ENCODE measurements around the gene PNKD.
A peak's percentile ranks its signal among the peaks of the same experiment; 100 is the strongest.
"Not testable (repeated sequence)": the region's sequence is repeated elsewhere in the genome, so short reads cannot be mapped to it uniquely, and the experiment has no call there.

Gene PNKD

GRCh38 chr2:218312267-218312756, 42.0 kb downstream of the PNKD start:
- no peak for TF ChIP-seq POLR2A (IDR thresholded peaks at IDR 0.05; ENCODE audit: low read depth, low read length)
- FAIRE-seq: no peak

GRCh38 chr2:218313356-218313755, 43.0 kb downstream of the PNKD start:
- no peak for TF ChIP-seq POLR2AphosphoS5 (IDR thresholded peaks at IDR 0.05; ENCODE audit: low read depth, low read length)
- TF ChIP-seq POLR2A (IDR thresholded peaks at IDR 0.05; ENCODE audit: low read depth, low read length): no peak
- TF ChIP-seq PAX5 (IDR thresholded peaks at IDR 0.05; ENCODE audit: insufficient read depth, low read length, severe bottlenecking): no peak
- TF ChIP-seq POU2F2 (IDR thresholded peaks at IDR 0.05; ENCODE audit: low read depth, low read length): no peak
- no peak for TF ChIP-seq SPI1 (IDR thresholded peaks at IDR 0.05; ENCODE audit: low read depth, low read length)
- TF ChIP-seq TAF1 (IDR thresholded peaks at IDR 0.05; ENCODE audit: low read depth, low read length): no peak
- FAIRE-seq: no peak
- DNase-seq (ENCODE audit: insufficient read length, low spot score): no peak

More at GRCh38 chr2:218312267-218312756, 42.0 kb downstream of the PNKD start:
- no peak for DNase-seq (ENCODE audit: insufficient read length, low spot score)

- not testable (repeated sequence) for FAIRE-seq; DNase-seq (ENCODE audit: insufficient read length, low spot score)
Observed at GRCh38 chr2:218314764-218315163, 44.4 kb downstream of the PNKD start.

GRCh38 chr2:218315397-218315796, 45.1 kb downstream of the PNKD start:
- no peak for TF ChIP-seq POU2F2 (IDR thresholded peaks at IDR 0.05; ENCODE audit: low read depth, low read length)
- TF ChIP-seq PAX5 (IDR thresholded peaks at IDR 0.05; ENCODE audit: insufficient read depth, low read length, severe bottlenecking): no peak
- TF ChIP-seq POLR2AphosphoS5 (IDR thresholded peaks at IDR 0.05; ENCODE audit: low read depth, low read length): no peak
- DNase-seq (ENCODE audit: insufficient read length, low spot score) (no peak), FAIRE-seq (no peak)

GRCh38 chr2:218317303-218317630, 46.9 kb downstream of the PNKD start:
- DNase-seq (ENCODE audit: insufficient read length, low spot score): no peak
- TF ChIP-seq POLR2AphosphoS5 (IDR thresholded peaks at IDR 0.05; ENCODE audit: low read depth, low read length) (no peak), PAX5 (IDR thresholded peaks at IDR 0.05; ENCODE audit: insufficient read depth, low read length, severe bottlenecking) (no peak), POU2F2 (IDR thresholded peaks at IDR 0.05; ENCODE audit: low read depth, low read length) (no peak), SPI1 (IDR thresholded peaks at IDR 0.05; ENCODE audit: low read depth, low read length) (no peak), POLR2A (IDR thresholded peaks at IDR 0.05; ENCODE audit: low read depth, low read length) (no peak), TAF1 (IDR thresholded peaks at IDR 0.05; ENCODE audit: low read depth, low read length) (no peak)
- FAIRE-seq: no peak

GRCh38 chr2:218317835-218318234, 47.5 kb downstream of the PNKD start:
- no peak for FAIRE-seq
- TF ChIP-seq POU2F2 (IDR thresholded peaks at IDR 0.05; ENCODE audit: low read depth, low read length) (no peak), TAF1 (IDR thresholded peaks at IDR 0.05; ENCODE audit: low read depth, low read length) (no peak), POLR2AphosphoS5 (IDR thresholded peaks at IDR 0.05; ENCODE audit: low read depth, low read length) (no peak), PAX5 (IDR thresholded peaks at IDR 0.05; ENCODE audit: insufficient read depth, low read length, severe bottlenecking) (no peak), SPI1 (IDR thresholded peaks at IDR 0.05; ENCODE audit: low read depth, low read length) (no peak)

GRCh38 chr2:218318241-218318640, 47.9 kb downstream of the PNKD start:
- TF ChIP-seq POU2F2 (IDR thresholded peaks at IDR 0.05; ENCODE audit: low read depth, low read length) (no peak), PAX5 (IDR thresholded peaks at IDR 0.05; ENCODE audit: insufficient read depth, low read length, severe bottlenecking) (no peak), POLR2A (IDR thresholded peaks at IDR 0.05; ENCODE audit: low read depth, low read length) (no peak), TAF1 (IDR thresholded peaks at IDR 0.05; ENCODE audit: low read depth, low read length) (no peak), POLR2AphosphoS5 (IDR thresholded peaks at IDR 0.05; ENCODE audit: low read depth, low read length) (no peak), SPI1 (IDR thresholded peaks at IDR 0.05; ENCODE audit: low read depth, low read length) (no peak)
- no peak for DNase-seq (ENCODE audit: insufficient read length, low spot score)
- FAIRE-seq: no peak

More at GRCh38 chr2:218317835-218318234, 47.5 kb downstream of the PNKD start:
- DNase-seq (ENCODE audit: insufficient read length, low spot score): no peak

- FAIRE-seq: no peak
- no peak for DNase-seq (ENCODE audit: insufficient read length, low spot score)
- TF ChIP-seq POLR2AphosphoS5 (IDR thresholded peaks at IDR 0.05; ENCODE audit: low read depth, low read length) (no peak), SPI1 (IDR thresholded peaks at IDR 0.05; ENCODE audit: low read depth, low read length) (0 out of 2 replicates have a peak, but pooled peaks have one; percentile 4)
Observed at GRCh38 chr2:218319813-218320365, 49.6 kb downstream of the PNKD start.

- DNase-seq (ENCODE audit: insufficient read length, low spot score) (no peak), FAIRE-seq (no peak)
- TF ChIP-seq SPI1 (IDR thresholded peaks at IDR 0.05; ENCODE audit: low read depth, low read length) (peak; percentile 93), POLR2A (IDR thresholded peaks at IDR 0.05; ENCODE audit: low read depth, low read length) (no peak), POLR2AphosphoS5 (IDR thresholded peaks at IDR 0.05; ENCODE audit: low read depth, low read length) (no peak), PAX5 (IDR thresholded peaks at IDR 0.05; ENCODE audit: insufficient read depth, low read length, severe bottlenecking) (no peak), TAF1 (IDR thresholded peaks at IDR 0.05; ENCODE audit: low read depth, low read length) (no peak)
Observed at GRCh38 chr2:218320704-218321336, 50.5 kb downstream of the PNKD start.

- DNase-seq (ENCODE audit: insufficient read length, low spot score) (peak; percentile 84), FAIRE-seq (peak; percentile 71)
- no peak for TF ChIP-seq POLR2AphosphoS5 (IDR thresholded peaks at IDR 0.05; ENCODE audit: low read depth, low read length)
- no peak for TF ChIP-seq POU2F2 (IDR thresholded peaks at IDR 0.05; ENCODE audit: low read depth, low read length)
- no peak for TF ChIP-seq PAX5 (IDR thresholded peaks at IDR 0.05; ENCODE audit: insufficient read depth, low read length, severe bottlenecking)
- no peak for TF ChIP-seq TAF1 (IDR thresholded peaks at IDR 0.05; ENCODE audit: low read depth, low read length)
- no peak for TF ChIP-seq POLR2A (IDR thresholded peaks at IDR 0.05; ENCODE audit: low read depth, low read length)
- TF ChIP-seq SPI1 (IDR thresholded peaks at IDR 0.05; ENCODE audit: low read depth, low read length): no peak
Observed at GRCh38 chr2:218322768-218323525, 52.6 kb downstream of the PNKD start.

Measured in GM12891 (cell line).